RWPE1 (cell line): ENCODE measurements around the gene OR4N2.
A peak's percentile ranks its signal among the peaks of the same experiment; 100 is the strongest.
"Not testable (repeated sequence)": the region's sequence is repeated elsewhere in the genome, so short reads cannot be mapped to it uniquely, and the experiment has no call there.

ENCODE experiments used
- CTCF ChIA-PET: fragments of 350-600 bp; sonication (Branson Sonifier 250); formaldehyde crosslinking; extraction: SDS; loops from one replicate; lab custom pipeline; 2021; lab: Yijun Ruan, JAX
- POLR2A ChIA-PET: fragments of 400-600 bp; formaldehyde crosslinking; extraction: SDS; loops from one replicate; lab custom pipeline; 2020; ENCODE audit warnings: antibody characterized with exemption; ENCODE audit not compliant: low non-redundant PET; lab: Yijun Ruan, JAX
- DNase-seq: peaks from one replicate; pipeline ENCODE4 v3.0.0; 2012; ENCODE audit warnings: low spot score
- H3K27ac ChIP-seq: fragments of 450-650 bp; 2 replicates; pipeline ENCODE4 v1.5.1; 2017
- CTCF ChIP-seq: fragments of 450-650 bp; conservative IDR thresholded peaks from 2 replicates; pipeline ENCODE4 v1.5.1; 2017; ENCODE audit warnings: low read depth, mild to moderate bottlenecking

The OR4N2 gene

GRCh38 chr14:19799880-19800279 is 3.7 kb upstream of the OR4N2 start:
- no peak for DNase-seq
- no peak for TF ChIP-seq CTCF
- ChIA-PET CTCF (no interaction called here), POLR2A (no interaction called here)
- no peak overlapping the region for H3K27ac ChIP-seq

DNA sequence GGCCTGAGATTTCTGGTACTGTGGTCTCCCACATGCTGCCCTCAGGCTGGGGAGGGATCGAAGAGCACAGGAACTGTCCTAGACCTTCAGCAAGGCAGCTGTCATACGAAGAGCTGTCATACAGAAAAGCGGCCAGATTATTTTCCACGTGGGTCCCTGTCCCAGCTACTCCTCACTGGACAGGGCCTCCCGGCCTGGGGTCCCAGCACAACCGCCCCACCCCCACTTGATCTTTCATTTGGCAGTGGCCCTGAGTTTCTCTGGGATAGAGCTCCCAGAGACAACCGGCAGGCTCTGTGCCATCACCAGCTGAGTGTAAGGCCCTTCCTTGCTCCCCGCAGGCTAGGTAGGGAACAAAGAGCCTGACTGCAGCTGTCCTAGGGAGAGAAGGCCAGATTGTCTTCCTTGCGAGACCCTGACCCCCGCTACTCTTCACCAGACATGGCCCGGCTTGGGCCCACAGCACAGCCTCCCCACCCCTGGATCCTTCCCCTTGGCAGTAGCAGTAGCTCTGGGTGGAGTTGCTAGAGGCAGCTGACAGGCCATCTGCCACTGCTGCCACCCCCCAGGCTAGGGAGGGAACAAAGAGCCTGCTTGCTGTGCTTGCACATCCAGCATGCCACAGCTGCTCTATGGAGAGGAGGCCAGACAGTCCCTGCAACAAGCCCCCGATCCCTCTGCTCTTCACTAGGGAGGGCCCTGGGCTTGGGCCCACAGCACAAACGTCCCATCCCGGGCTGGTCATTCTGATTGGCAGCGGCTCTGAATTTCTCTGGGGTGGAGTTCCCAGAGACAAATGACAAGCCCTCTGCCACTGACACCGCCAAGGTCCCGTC is 3.1 kb upstream of the OR4N2 start:
- H3K27ac ChIP-seq: no peak overlapping the region
- no peak for DNase-seq
- no peak for TF ChIP-seq CTCF
- ChIA-PET POLR2A (no interaction called here), CTCF (no interaction called here)

GRCh38 chr14:19801118-19801464 is 2.5 kb upstream of the OR4N2 start:
- ChIA-PET POLR2A (no interaction called here), CTCF (no interaction called here)
- no peak overlapping the region for H3K27ac ChIP-seq
- TF ChIP-seq CTCF: no peak
- no peak for DNase-seq

- POLR2A ChIA-PET, H3K27ac ChIP-seq, CTCF ChIA-PET, DNase-seq: not testable (repeated sequence)
These were observed 9.8 kb downstream of the OR4N2 start for GRCh38 chr14:19813171-19813920.

GRCh38 chr14:19819879-19820278 is 16.3 kb downstream of the OR4N2 start:
- CTCF ChIA-PET: interaction anchor here (0.6 kb wide), 1 partner anchor 1093 kb away, joined by 3 read pairs; no protein-coding TSS in a partner anchor
- DNase-seq, POLR2A ChIA-PET, H3K27ac ChIP-seq: not testable (repeated sequence)

- DNase-seq, CTCF ChIA-PET, H3K27ac ChIP-seq, POLR2A ChIA-PET: not testable (repeated sequence)
These were observed 17.4 kb downstream of the OR4N2 start for GRCh38 chr14:19821016-19821415.

DNA sequence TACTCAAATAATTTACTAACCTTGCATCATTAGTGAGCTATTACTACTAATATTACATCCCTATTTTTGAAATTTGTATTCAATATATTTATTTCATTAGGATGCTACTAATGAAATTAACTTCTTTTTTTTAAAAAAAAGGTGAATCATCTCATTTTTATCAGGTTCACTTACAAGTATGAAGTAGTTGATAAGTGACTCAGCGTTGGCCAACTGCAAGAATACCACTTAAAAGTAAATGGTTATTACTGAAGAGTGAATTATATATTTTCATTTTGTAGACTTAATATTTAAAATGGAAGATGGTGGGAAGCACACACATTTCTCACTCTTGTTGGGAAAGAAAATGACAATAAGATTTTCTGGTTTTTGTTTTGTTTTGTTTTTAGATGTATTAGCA is 19.6 kb downstream of the OR4N2 start:
- no peak overlapping the region for H3K27ac ChIP-seq
- DNase-seq: no peak
- no peak for TF ChIP-seq CTCF
- POLR2A ChIA-PET: no interaction called here
- CTCF ChIA-PET: no interaction called here

DNA sequence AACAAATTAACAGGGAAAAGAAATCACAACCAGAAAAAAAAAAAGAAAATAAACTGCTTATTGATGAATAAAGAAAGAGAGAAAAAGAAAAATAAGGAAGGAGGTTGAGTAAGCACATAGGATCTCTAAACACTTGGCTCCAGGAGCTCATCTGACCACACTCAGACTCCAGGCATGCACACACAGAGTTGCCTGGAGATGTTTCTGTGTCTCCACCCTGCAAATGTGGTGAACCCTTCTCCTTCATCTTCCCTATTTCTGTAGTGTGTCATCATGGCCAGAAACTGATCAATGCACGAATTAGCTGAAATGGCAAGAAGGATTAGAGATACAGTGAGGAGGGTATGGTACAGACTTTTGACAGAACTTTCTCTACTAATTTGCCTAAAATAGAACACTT is 20.2 kb downstream of the OR4N2 start:
- DNase-seq: peak; percentile 0
- H3K27ac ChIP-seq: no peak overlapping the region
- ChIA-PET CTCF (no interaction called here), POLR2A (no interaction called here)
- TF ChIP-seq CTCF: no peak

- CTCF ChIA-PET, POLR2A ChIA-PET, H3K27ac ChIP-seq, DNase-seq: not testable (repeated sequence)
These were observed 24.2 kb downstream of the OR4N2 start for GRCh38 chr14:19827626-19828244.
